Neural cell (in vitro differentiated cells): Measurements from ENCODE around the gene EPHA2.

Experiments
- CTCF ChIP-seq: fragments of 450-650 bp; IDR thresholded peaks from 2 replicates; pipeline ENCODE4 v1.5.1; 2014; ENCODE audit warnings: antibody characterized with exemption, mild to moderate bottlenecking, moderate library complexity; ENCODE audit not compliant: poor library complexity, severe bottlenecking
- EP300 ChIP-seq: fragments of 450-650 bp; conservative IDR thresholded peaks from 2 replicates; pipeline ENCODE4 v1.6.1; 2014; ENCODE audit warnings: antibody characterized with exemption, mild to moderate bottlenecking, moderate library complexity; ENCODE audit not compliant: poor library complexity, severe bottlenecking
- EZH2 ChIP-seq: fragments of 200-600, 300-800 bp; shearing (Covaris generic), sonication (generic); IDR thresholded peaks from 2 replicates; pipeline ENCODE4 v1.6.1; 2014; ENCODE audit warnings: antibody characterized with exemption, low read length, borderline replicate concordance, mild to moderate bottlenecking; ENCODE audit not compliant: insufficient read depth, poor library complexity, severe bottlenecking
- MXI1 ChIP-seq: fragments of 450-650 bp; conservative IDR thresholded peaks from 2 replicates; pipeline ENCODE4 v1.6.1; 2014; ENCODE audit warnings: antibody characterized with exemption, mild to moderate bottlenecking; ENCODE audit not compliant: poor library complexity, severe bottlenecking
- POLR2AphosphoS5 ChIP-seq: IDR thresholded peaks from 2 replicates; pipeline ENCODE4 v1.6.1; 2012
- RAD21 ChIP-seq: fragments of 450-650 bp; conservative IDR thresholded peaks from 2 replicates; pipeline ENCODE4 v1.6.1; 2014; ENCODE audit warnings: antibody characterized with exemption, mild to moderate bottlenecking, moderate library complexity
- REST ChIP-seq: IDR thresholded peaks from 2 replicates; pipeline ENCODE4 v1.6.1; 2012; ENCODE audit warnings: borderline replicate concordance
- SMC3 ChIP-seq: fragments of 450-650 bp; conservative IDR thresholded peaks from 2 replicates; pipeline ENCODE4 v1.6.1; 2014; ENCODE audit warnings: antibody characterized with exemption, mild to moderate bottlenecking, moderate library complexity; ENCODE audit not compliant: poor library complexity
- TAF1 ChIP-seq: IDR thresholded peaks from 2 replicates; pipeline ENCODE4 v1.6.1; 2012; ENCODE audit warnings: low read depth

GRCh38 chr1:16186655-16187235, 30.9 kb upstream of the EPHA2 start:
- TF ChIP-seq POLR2AphosphoS5, result no peak
- no peak for TF ChIP-seq REST
- TF ChIP-seq TAF1, result no peak
- no peak for TF ChIP-seq RAD21
- TF ChIP-seq EZH2, result no peak
- TF ChIP-seq CTCF, result no peak
- TF ChIP-seq SMC3, result no peak
- no peak for TF ChIP-seq EP300
- no peak for TF ChIP-seq MXI1
